HG03280 (cell line): ENCODE data around the gene ZNF462.
"Not testable (repeated sequence)": the region's sequence is repeated elsewhere in the genome, so short reads cannot be mapped to it uniquely, and the experiment has no call there.

Experiments used
- ATAC-seq: cut with Tn5 transposase; IDR thresholded peaks from one replicate; pipeline ENCODE4 v1.9.1; 2021; ENCODE audit warnings: mild to moderate bottlenecking, moderate library complexity; ENCODE audit not compliant: unreplicated experiment

Gene ZNF462, protein sequence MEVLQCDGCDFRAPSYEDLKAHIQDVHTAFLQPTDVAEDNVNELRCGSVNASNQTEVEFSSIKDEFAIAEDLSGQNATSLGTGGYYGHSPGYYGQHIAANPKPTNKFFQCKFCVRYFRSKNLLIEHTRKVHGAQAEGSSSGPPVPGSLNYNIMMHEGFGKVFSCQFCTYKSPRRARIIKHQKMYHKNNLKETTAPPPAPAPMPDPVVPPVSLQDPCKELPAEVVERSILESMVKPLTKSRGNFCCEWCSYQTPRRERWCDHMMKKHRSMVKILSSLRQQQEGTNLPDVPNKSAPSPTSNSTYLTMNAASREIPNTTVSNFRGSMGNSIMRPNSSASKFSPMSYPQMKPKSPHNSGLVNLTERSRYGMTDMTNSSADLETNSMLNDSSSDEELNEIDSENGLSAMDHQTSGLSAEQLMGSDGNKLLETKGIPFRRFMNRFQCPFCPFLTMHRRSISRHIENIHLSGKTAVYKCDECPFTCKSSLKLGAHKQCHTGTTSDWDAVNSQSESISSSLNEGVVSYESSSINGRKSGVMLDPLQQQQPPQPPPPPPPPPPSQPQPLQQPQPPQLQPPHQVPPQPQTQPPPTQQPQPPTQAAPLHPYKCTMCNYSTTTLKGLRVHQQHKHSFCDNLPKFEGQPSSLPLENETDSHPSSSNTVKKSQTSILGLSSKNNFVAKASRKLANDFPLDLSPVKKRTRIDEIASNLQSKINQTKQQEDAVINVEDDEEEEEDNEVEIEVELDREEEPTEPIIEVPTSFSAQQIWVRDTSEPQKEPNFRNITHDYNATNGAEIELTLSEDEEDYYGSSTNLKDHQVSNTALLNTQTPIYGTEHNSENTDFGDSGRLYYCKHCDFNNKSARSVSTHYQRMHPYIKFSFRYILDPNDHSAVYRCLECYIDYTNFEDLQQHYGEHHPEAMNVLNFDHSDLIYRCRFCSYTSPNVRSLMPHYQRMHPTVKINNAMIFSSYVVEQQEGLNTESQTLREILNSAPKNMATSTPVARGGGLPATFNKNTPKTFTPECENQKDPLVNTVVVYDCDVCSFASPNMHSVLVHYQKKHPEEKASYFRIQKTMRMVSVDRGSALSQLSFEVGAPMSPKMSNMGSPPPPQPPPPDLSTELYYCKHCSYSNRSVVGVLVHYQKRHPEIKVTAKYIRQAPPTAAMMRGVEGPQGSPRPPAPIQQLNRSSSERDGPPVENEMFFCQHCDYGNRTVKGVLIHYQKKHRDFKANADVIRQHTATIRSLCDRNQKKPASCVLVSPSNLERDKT (N-terminal part only)

DNA sequence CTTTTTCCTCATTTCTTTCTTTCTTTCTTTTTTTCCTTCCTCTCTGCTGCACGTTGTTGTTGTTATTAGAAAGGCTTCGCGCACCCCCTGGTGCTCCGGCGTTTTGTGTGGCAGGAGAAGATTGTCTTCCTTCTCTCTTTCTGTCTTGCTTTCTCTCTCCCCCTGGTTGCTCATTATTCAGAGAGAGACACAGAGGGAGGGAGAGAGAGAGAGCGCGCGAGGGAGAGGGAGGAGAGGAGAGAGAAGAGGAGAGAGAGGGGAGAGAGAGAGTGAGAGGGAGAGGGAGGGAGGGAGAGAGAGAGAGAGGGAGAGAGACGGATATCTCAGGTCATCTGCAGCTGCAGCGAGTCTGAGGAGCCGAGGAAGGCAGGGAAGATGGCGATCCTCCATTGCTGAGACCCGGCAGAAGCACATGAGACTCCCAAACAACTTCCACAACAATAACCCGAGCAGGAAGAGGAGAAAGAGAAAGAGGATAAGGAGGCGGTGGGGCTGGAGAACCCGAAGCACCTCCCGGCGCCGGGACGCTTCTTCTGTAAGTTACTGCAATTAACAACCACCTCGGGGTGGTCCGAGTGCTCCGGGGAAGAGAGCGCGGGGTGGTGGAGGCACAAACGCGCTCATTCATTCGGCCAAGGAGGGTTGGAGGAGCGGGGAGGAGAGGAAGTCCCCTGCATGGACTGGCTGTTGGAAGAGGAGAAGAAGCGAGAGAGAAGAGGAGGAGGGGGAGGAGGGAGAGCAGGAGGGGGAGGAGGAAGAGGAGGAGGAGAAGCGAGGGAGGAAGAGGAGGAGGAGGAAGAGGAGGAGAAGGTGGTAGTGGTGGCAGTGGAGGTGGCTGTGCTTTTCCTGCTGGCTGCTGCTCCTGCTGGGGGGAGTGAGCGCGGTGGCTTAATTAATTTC lies at the start of gene ZNF462:
TSS of gene ZNF462 (plus strand) at position 346 of the 900 bp plus-strand sequence. CDS start 60,218 bp downstream, outside the sequence.
- no peak for ATAC-seq

DNA sequence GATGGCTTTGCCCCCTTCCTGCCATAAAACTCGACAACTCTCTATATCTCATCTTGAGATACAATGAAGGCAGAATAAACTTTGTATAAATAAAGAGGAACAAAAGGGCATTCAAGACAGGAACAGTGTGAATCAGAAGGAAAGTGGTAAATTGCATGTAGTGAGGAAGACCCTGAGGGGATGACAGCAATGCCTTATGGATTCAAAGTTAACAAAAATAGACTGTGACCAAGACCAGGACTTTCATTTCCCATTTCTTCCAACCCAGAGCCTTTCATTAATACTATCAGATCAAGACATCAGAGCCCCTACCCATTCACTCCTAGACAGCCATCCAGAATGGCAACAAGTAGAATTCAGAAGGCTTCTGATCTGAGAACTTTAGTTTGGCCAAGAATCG lies 46.4 kb upstream of the ZNF462 start:
- no peak for ATAC-seq

DNA sequence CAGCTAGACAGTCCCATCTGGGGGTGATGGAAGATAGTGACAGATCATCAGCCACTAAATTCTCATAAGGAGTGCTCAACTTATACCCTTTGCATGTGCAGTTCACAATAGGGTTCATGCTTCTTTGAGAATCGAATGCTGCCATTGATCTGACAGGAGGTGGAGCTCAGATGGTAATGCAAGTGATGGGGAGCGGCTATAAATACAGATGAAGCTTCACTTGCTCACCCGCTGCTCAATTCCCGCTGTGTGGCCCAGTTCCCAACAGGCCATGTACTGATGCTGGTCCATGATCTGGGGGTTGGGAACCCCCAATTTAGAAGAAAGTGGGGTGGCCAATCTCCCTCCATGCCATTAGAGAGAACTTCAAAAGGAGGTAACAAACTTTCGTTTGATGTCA lies 44.9 kb upstream of the ZNF462 start:
- ATAC-seq, result no peak

DNA sequence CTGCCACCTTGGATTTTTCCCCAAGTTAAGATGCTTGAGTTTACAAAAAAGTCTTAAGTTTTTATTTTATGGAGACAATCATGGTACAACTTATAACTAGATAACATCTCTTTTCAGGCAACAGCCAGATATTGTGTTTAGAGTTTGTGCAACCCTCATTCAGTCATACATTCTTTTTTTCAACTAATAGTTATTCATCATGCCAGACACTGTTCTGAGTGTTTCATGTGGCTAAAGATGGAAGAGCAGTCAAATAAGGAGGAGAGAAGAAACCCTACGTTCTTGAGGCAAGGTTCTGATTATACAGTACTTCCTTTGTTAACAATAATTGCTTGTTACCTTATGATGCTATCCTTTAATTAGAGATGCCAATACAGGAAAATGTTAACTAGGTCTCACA lies 42.1 kb upstream of the ZNF462 start:
- ATAC-seq, result no peak

DNA sequence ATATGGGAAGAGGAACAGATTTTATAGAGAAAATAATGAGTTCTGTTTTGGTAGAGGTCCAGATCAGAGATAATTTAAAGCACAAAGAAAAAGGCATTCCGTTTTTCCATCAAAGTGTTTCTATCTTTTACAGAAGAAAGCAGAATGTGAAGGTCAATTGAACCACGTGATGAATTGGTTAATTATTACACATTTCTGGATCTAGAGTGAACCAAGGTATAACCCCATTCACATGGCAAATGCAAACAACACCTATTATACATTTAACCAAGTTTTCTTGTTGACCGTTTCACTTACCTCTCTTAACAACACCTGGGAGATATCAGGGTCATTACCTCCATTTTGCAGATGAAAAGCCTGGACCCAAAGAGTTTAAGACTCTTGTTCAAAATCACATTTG lies 34.9 kb upstream of the ZNF462 start:
- ATAC-seq, result no peak

DNA sequence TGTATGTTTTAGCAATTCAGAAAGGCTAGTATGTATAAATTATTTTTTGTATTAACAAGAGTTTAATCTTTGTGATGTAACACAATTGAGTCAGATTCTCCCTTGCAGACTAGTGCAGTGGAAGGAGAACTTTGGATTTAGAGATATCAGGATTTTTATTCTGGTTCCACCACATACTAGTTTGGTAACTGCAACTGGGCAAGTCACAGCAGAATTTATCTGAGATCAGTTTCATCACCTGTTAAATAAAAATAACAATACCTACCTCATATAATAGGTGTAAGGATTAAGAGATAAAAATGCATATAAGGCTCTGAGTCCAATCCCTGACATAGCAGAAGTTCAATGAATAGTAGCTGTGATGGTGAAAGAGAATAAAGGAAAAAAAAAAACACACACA lies 34.0 kb upstream of the ZNF462 start:
- ATAC-seq, result no peak

DNA sequence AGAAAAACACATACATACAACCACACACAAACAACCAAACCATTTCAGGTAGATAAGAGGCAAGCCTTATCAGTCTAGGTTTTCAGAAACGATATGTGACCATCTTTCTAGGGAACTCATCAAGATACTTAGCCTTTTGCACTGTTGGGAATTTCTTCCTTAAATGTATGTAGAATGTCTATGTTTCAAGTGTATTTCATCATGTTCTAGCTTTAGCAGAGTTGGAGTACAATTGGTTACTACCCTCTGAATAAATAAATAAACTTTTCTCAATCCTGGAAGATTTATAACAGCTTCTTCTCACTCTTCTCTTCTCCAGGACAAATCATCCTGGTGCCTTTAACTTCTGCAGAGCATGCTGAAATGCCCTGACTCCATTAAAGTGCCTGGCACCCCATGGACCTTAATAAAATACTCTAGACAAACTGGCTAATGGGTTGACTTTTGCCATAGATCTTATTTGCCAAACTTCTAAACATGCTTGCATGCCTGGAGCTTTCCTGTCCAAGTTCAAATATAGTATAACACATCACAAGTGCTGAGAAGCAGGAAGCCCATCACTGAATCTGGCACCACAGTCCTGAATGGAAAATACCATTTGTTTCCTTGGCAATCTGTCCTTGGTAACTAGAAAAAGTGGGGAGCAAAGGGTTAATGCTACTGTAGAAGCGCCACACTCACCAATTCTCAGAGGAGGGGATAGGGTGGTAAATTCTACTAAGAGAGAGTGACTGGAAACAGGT lies 33.1 kb upstream of the ZNF462 start:
- no peak for ATAC-seq

DNA sequence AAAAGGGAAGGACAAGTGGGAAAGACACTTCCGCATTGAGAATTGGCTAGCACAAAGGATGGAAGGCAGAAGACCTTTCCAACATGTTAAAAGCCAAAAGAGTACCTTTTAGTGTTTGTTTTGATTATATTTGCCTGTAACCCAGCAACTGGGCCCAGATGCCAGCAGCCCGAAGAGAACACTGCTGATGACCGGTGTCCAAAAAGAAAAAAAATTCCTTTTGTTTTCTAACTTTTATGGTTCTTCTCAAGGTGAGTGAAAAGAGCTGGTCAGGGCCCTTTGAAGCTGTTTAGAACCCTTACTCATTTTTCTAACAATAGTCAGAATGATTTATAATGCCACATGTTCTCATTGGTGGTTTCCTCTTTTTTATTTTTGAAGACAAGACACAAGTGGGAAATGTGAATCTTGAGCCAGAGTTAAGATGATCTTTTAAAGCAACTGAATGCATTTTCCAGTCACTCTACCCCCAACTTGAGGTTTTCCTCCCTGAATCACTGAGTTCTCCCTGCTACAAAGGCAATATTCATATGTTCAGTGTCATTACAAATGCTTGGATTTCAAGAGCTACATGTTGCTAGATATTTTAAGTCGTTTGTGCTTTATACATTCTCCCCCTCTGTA lies 32.3 kb upstream of the ZNF462 start:
- no peak for ATAC-seq

DNA sequence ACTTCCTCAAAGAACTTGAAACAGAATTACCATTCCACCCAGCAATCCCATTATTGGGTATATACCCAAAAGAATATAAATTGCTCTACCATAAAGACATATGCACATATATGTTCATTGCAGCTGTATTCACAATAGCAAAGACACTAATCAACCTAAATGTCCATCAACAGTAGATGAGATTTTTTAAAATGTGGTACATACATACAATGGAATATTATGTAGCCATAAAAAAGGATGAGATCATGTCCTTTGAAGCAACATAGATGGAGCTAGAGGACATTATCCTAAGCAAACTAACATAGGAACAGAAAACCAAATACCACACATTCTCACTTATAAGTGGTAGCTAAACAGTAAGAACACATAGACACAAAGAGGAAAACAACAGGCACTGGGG lies 28.1 kb upstream of the ZNF462 start:
- ATAC-seq, result no peak

DNA sequence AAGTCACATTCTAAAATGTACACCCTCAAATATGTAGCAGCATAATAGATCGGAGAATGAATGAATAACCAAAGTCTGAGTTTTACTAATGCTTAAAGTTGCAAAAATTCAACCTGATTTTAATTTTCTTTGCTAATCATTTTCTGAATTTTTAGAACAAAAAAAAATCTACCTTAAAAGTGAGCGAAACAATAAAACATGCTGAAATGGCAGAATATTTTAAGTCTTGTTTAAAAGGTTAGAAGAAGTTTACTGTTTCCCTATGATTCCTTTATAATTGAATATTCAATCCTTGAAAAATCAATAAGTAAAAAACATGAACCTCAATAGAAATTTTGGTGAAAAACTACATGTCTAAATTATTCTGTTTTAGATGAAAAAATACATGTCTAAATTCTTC lies 27.1 kb upstream of the ZNF462 start:
- no peak for ATAC-seq

DNA sequence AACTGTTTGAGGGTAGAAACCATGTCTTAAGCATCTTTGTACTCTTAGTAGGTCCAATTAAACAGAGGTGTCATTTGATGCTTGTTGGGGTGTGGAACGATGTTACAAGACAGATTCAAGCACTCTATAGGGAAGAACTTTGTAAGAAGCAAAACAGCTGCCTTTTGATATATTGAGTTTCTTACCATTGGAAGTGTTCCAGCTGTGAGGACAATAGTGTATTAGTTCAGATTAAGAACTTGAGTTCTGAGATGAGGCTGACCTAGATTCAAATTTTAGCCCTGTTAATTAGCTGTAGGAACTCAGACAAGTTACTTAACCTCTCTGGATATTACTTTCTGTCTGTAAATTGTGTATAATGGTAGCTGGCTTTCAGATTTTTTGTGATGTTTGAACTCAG lies 19.6 kb upstream of the ZNF462 start:
- no peak for ATAC-seq

DNA sequence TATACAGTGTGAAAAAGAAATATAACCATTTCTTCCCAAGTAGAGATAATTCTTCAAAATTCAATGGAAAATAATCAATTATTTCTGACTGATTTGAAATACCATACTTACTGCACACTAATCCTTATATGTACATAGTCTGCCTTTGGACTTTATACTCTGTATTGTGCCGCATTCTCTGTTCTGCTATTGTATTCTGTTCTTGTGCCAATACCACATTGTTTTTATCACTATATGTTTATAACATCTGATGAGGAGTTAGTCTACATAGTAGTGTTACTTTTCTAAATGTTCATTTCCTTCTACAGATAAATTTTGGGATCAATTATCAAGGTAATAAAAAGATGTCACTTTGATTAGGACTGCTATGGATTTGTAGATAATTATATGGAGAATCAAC lies 16.7 kb upstream of the ZNF462 start:
- ATAC-seq, result no peak

DNA sequence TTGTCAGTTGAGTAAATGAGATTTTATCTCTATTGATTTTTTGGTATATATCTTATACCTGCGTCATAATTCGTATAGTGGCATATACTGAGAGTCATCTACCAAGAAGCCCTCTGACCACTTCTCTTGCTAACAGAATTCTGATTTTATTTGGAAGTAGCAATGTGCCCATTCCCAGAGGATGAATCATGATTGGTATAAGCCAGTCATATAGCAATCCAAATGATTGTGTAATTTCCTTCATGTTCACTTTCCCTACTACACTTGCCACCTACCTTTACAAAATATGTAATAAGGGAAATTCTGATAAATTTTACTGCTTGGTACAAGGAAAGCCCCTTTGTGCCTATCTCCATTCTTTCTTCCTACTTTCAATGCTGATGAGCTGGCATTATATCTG lies 16.1 kb upstream of the ZNF462 start:
- ATAC-seq, result no peak

DNA sequence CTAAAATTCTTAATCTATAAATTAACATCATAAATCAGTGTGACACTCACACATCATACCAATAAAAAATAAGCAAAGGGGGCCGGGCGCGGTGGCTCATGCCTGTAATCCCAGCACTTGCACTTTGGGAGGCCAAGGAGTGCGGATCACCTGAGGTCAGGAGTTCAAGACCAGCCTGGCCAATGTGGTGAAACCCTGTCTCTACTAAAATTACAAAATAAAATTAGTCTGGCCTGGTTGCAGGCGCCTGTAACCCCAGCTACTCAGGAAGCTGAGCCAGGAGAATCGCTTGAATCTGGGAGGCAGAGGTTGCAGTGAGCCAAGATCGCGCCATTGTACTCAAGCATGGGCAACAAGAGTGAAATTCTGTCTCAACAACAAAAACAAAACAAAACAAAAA lies 11.3 kb upstream of the ZNF462 start:
- ATAC-seq, result not testable (repeated sequence)

DNA sequence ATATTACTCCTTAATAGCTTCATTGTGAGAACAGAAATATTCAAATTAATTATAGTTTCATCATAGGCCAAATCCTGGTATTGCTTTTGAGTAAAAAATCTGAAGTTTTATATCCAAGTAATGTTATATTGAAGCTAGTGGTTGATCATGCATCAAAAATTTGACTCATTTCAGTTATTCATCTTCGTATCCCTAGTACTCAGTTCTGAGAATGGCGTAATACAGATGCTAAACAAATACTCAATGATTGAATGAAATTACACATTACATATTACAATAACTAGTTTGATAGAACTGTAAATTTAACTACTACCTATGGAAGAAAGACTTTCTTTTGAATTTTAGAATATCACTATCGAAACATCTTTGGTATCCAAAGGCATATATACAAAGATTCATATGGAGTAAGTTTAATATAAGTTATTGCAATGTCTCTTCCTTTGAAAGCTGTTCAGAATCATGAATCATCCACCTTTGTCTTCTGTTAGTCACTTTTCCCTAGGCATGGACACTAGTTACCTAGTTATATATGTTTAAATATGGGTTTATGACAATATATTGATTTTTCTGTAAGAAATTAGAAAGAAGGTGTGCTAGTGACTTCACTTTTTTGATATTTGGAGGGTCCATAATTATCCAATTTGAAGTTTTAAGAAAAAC lies 5.0 kb upstream of the ZNF462 start:
- ATAC-seq, result no peak

DNA sequence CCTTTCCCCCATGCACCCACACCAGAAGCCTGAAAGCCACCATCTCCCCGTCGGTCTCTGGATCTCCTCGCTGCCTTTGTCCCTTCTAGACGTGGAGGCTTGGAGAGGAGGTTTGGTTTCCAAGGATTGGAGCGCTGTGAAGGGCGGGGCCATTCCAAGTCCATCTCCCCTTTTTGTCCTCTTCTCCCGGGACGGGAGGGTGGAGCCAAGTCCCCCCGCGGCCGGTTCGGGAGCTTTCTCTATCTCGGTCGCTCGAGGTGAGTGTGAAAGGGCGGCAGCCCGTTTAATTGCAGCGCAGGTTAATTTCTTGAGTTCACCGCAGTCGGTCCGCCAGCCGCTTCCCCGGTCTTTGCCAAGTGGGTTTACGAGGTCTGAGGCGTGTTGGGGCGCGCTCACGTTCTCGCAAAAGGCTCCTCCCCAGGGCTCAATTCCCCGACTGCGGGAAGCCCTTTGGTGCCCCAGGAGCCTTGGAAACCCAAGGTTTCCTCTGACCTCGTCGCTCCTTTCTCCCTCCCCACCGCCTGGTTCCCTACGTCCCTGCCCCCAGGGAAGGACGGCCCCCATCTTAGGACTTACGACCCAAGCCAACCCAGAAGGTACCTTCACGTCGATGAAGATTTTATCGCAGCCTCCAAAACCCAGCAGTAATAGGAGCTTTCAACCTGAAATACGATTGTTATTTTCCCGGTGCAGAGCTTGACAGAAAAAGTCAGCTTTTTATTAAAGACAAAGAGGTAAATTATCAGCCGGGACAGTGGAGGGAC lies 2.8 kb upstream of the ZNF462 start:
- no peak for ATAC-seq

DNA sequence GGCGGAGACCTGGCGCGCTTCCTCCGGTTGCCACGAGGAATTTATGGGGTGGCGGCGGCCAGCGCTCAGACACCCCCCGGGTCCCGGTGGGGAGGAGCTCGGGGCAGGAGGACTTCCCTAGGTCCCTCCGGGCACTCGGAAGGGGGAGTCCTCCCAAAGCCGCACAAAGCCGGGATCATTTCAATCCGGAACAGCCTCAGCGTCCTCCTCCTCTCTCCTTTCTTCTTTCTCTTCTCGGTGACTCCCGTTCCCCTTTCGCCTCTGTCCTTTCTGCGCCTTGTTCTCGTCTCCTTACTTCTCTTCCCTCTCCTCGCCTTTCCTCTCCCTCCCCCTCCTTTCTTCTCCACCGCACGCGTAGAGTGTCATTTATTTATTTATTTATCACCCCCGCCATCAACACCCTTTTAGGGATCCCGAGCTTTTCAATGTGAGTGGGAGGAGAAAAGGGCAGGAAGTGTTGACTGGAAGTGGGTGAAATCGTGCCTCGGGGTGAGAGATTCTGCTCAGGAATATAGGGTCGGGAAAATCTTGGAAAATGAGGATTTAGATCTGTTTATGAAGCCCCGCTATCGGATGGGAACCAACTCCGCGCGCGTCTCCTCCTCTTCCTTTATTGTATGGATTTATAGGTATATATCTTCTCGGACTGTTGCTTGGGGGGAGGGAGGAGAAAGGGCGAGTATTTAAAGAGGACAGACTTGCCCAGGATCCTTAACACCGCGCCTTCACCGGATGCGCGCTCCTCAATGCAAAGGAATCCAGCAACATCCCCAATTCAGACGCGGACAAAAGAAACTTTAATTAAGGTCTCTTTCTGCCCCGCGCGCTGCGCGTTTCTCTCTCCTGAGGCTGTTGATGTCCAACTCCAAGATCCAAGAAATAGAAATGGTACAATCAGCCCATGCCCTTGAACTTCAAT lies 2.0 kb upstream of the ZNF462 start:
- ATAC-seq, result no peak
